HEK293T (cell line): ENCODE measurements around the gene OR5K2.

Experiments
- ARNT ChIP-seq: fragments of 450-650 bp; IDR thresholded peaks from 2 replicates; pipeline ENCODE4 v1.6.1; 2017; ENCODE audit warnings: mild to moderate bottlenecking
- BHLHE40 ChIP-seq: fragments of 450-650 bp; IDR thresholded peaks from 2 replicates; pipeline ENCODE4 v1.6.1; 2016; ENCODE audit warnings: mild to moderate bottlenecking, moderate library complexity, borderline replicate concordance
- CTBP1 ChIP-seq: fragments of 450-650 bp; IDR thresholded peaks from 2 replicates; pipeline ENCODE4 v1.6.1; 2016; ENCODE audit warnings: borderline replicate concordance
- ELF4 ChIP-seq: fragments of 450-650 bp; IDR thresholded peaks from 2 replicates; pipeline ENCODE4 v1.6.1; 2017; ENCODE audit warnings: antibody characterized with exemption
- FOXA1 ChIP-seq: fragments of 450-650 bp; IDR thresholded peaks from 2 replicates; pipeline ENCODE4 v1.6.1; 2016; ENCODE audit warnings: mild to moderate bottlenecking
- FOXK2 ChIP-seq: fragments of 450-650 bp; IDR thresholded peaks from 2 replicates; pipeline ENCODE4 v1.6.1; 2016; ENCODE audit warnings: mild to moderate bottlenecking
- L3MBTL2 ChIP-seq: fragments of 450-650 bp; conservative IDR thresholded peaks from 2 replicates; pipeline ENCODE4 v1.6.1; 2016; ENCODE audit warnings: mild to moderate bottlenecking
- NFRKB ChIP-seq: fragments of 450-650 bp; IDR thresholded peaks from 2 replicates; pipeline ENCODE4 v1.6.1; 2016; ENCODE audit warnings: mild to moderate bottlenecking, moderate library complexity
- SP1 ChIP-seq: fragments of 450-650 bp; IDR thresholded peaks from 2 replicates; pipeline ENCODE4 v1.6.1; 2017
- SUZ12 ChIP-seq: fragments of 450-650 bp; IDR thresholded peaks from 2 replicates; pipeline ENCODE4 v1.6.1; 2016; ENCODE audit warnings: mild to moderate bottlenecking
- TARDBP ChIP-seq: fragments of 450-650 bp; IDR thresholded peaks from 2 replicates; pipeline ENCODE4 v1.6.1; 2016
- ZNF384 ChIP-seq: fragments of 450-650 bp; IDR thresholded peaks from 2 replicates; pipeline ENCODE4 v1.6.1; 2016

DNA sequence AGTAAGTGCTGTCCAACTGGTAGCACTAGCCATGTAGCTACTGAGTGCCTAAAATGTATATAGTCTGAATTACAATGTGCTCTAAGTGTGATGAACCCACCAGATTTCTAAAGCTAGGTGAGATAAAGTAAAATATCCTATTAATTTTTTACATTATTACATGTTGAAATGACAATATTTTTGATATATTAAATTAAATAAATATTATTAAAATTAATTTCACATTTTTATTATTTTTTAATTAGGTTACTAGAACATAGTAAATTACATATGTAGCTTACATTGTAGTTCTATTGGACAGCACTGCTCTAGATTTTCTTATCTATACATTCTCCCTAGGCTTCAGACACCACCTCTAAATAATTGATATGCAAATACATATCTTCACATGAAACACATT is 43.7 kb upstream of the OR5K2 start:
- TF ChIP-seq SUZ12 (no peak), ZNF384 (no peak), SP1 (no peak), ARNT (no peak), FOXA1 (no peak), NFRKB (no peak), BHLHE40 (no peak), FOXK2 (no peak), TARDBP (no peak), CTBP1 (no peak), L3MBTL2 (no peak), ELF4 (no peak)
